Measurements from ENCODE around the gene CLK2. TPM values are rescaled to one million over a fixed set of nuclear protein-coding genes. Genes with fewer than 3 reads are reported as not detected.

Gene CLK2
- total and polyA plus RNA-seq, 2 of the 8 experiments (the other 6 are each of a cell fraction or from before 2014, with no cell fraction given), result 62.2 to 76.0 TPM

GRCh38 chr1:155267373-155267772 is 5.9 kb downstream of the CLK2 start:
- POLR2A ChIA-PET (ENCODE audit: partially characterized antibody), result interaction anchor here (0.5 to 2.8 kb wide), 11 partner anchors 11 to 584 kb away, joined by 3 to 11 read pairs (median 4); partner anchors contain the start of genes ENTREP3 and THBS3
- TF ChIP-seq USF2 (IDR thresholded peaks at IDR 0.05; ENCODE audit: low read length), result no peak
- no peak for TF ChIP-seq RBBP5 (IDR thresholded peaks at IDR 0.05; ENCODE audit: borderline replicate concordance, low read depth, low read length)
- no peak for TF ChIP-seq JUND (IDR thresholded peaks at IDR 0.05; ENCODE audit: low read length)
- TF ChIP-seq CBX8 (IDR thresholded peaks at IDR 0.05; ENCODE audit: borderline replicate concordance, low read depth, low read length), result no peak
- TF ChIP-seq RNF2 (IDR thresholded peaks at IDR 0.05; ENCODE audit: borderline replicate concordance, low read depth, low read length, missing control alignments, poor library complexity, severe bottlenecking), result no peak
- TF ChIP-seq TEAD4 (IDR thresholded peaks at IDR 0.05; ENCODE audit: low read depth, low read length), result no peak
- no peak for TF ChIP-seq SP2 (IDR thresholded peaks at IDR 0.05; ENCODE audit: low read length)
- TF ChIP-seq FOSL1 (IDR thresholded peaks at IDR 0.05; ENCODE audit: insufficient read depth, low read depth, low read length), result no peak
- TF ChIP-seq BACH1 (IDR thresholded peaks at IDR 0.05; ENCODE audit: low read length), result no peak
- no peak for TF ChIP-seq BCL11A (IDR thresholded peaks at IDR 0.05; ENCODE audit: low read depth in 2 of 2, low read length in 2 of 2)
- TF ChIP-seq EGR1 (IDR thresholded peaks at IDR 0.05; ENCODE audit: borderline replicate concordance, low read depth, low read length), result no peak
- TF ChIP-seq JUN (IDR thresholded peaks at IDR 0.05; ENCODE audit: low read depth, low read length), result no peak
- TF ChIP-seq GTF2F1 (IDR thresholded peaks at IDR 0.05; ENCODE audit: borderline replicate concordance, low read depth, low read length), result no peak

More at GRCh38 chr1:155267373-155267772, 5.9 kb downstream of the CLK2 start:
- H3K23me2 ChIP-seq (ENCODE audit: low read depth, low read length), result 0 out of 2 replicates have a peak, but pooled peaks cover 1% of the 10 kb centered on the region
- H3K4ac ChIP-seq (replicated peaks; ENCODE audit: insufficient read length, low read depth, low read length), result no peak overlapping the region
- H2BK12ac ChIP-seq (ENCODE audit: low read depth, low read length), result no peak overlapping the region
- H3K4me3 ChIP-seq (ENCODE audit: extremely low read depth in 1 of 4, insufficient read depth in 2 of 4, low read depth in 3 of 4, low read length in 4 of 4), result no peak overlapping the region
- H2BK120ac ChIP-seq (replicated peaks; ENCODE audit: low read depth, low read length), result no peak overlapping the region
- peaks cover 6 to 10% of the 10 kb centered on the region in 2 experiments for H4K20me1 ChIP-seq (replicated peaks in 1 of 2; ENCODE audit: control insufficient read depth in 1 of 2, insufficient read depth in 2 of 2, low read length in 2 of 2)
- H3K27me3 ChIP-seq (replicated peaks in 1 of 4; ENCODE audit: control insufficient read depth in 3 of 4, extremely low read depth in 1 of 4, insufficient read depth in 3 of 4, low read length in 3 of 4), result no peaks in the 10 kb centered on the region
- no peak overlapping the region for H3K4me2 ChIP-seq (ENCODE audit: insufficient read depth in 1 of 2, low read depth in 2 of 2, low read length in 2 of 2)
- DNase-seq (ENCODE audit: low read depth in 1 of 2, low spot score in 2 of 2), result no peak
- 93% methylated on average over 2 of the region's 2 CpGs; no CpG with 5 or more reads in 1 of the 2 experiments for WGBS, 2 experiments (ENCODE audit: extremely low coverage in 1 of 2, insufficient coverage in 1 of 2, insufficient read length in 1 of 2, insufficient replicate concordance in 2 of 2, low coverage in 1 of 2, low lambda C conversion rate in 2 of 2, missing lambda C conversion rate in 1 of 2)
- no peak for FAIRE-seq
- no peak overlapping the region for H4K8ac ChIP-seq (ENCODE audit: extremely low read depth, insufficient read depth, low read length)
- no peak overlapping the region for H3K27ac ChIP-seq (ENCODE audit: low read depth, low read length)
- H2BK15ac ChIP-seq (ENCODE audit: low read length), result no peak overlapping the region
- no peak overlapping the region for H3K18ac ChIP-seq (ENCODE audit: extremely low read depth, low read length)
- H3K4me1 ChIP-seq (replicated peaks in 1 of 4; ENCODE audit: control insufficient read depth in 3 of 4, insufficient read depth in 4 of 4, low read length in 3 of 4), result peaks cover 0 to 5% (median under 1%) of the 10 kb centered on the region in 4 experiments; a peak in 2 of 7 replicates
- H2AFZ ChIP-seq (ENCODE audit: low read length), result no peak overlapping the region
- H2AK5ac ChIP-seq (ENCODE audit: low read depth, low read length), result no peak overlapping the region
- H2BK5ac ChIP-seq (ENCODE audit: low read depth, low read length), result no peak overlapping the region
- H3K23ac ChIP-seq (ENCODE audit: insufficient read length), result no peak overlapping the region
- no peak overlapping the region for H3K56ac ChIP-seq (replicated peaks; ENCODE audit: insufficient read length, low read depth, low read length)
- H4K91ac ChIP-seq (replicated peaks; ENCODE audit: insufficient read length, low read length), result no peak overlapping the region
- H3K36me3 ChIP-seq (ENCODE audit: control insufficient read depth in 2 of 4, insufficient read depth in 4 of 4, low read length in 3 of 4), result peaks cover 51 to 89% (median 76%) of the 10 kb centered on the region in 4 experiments
- no peak overlapping the region for H3K9ac ChIP-seq (replicated peaks in 1 of 4; ENCODE audit: extremely low read depth in 1 of 4, low read depth in 3 of 4, low read length in 3 of 4)
- no peak overlapping the region for H4K5ac ChIP-seq (ENCODE audit: insufficient read length, low read depth, low read length)
- no peaks in the 10 kb centered on the region for H3K9me3 ChIP-seq (ENCODE audit: insufficient read depth in 2 of 2, low read depth in 1 of 2, low read length in 1 of 2)
- peaks cover 5 to 20% of the 10 kb centered on the region in 2 experiments for H3K79me2 ChIP-seq (ENCODE audit: control insufficient read depth in 1 of 2, insufficient read depth in 2 of 2, low read length in 2 of 2)
- no peak overlapping the region for H2BK20ac ChIP-seq (ENCODE audit: low read length)
- H3K14ac ChIP-seq (ENCODE audit: insufficient read length), result no peak overlapping the region
- no peaks in the 10 kb centered on the region; the same call in none of the 2 replicates for H3K79me1 ChIP-seq (ENCODE audit: low read depth, low read length)
- CTCF ChIA-PET (ENCODE audit: partially characterized antibody), result interaction anchor here (0.9 to 4.5 kb wide), 4 partner anchors 11 to 54 kb away, joined by 3 to 61 read pairs (median 10); partner anchors contain the start of gene RUSC1

Data from H1 (cell line).